ENCODE measurements around the gene HIKESHI.
"Not testable (repeated sequence)": the region's sequence is repeated elsewhere in the genome, so short reads cannot be mapped to it uniquely, and the experiment has no call there.

HIKESHI gene

DNA sequence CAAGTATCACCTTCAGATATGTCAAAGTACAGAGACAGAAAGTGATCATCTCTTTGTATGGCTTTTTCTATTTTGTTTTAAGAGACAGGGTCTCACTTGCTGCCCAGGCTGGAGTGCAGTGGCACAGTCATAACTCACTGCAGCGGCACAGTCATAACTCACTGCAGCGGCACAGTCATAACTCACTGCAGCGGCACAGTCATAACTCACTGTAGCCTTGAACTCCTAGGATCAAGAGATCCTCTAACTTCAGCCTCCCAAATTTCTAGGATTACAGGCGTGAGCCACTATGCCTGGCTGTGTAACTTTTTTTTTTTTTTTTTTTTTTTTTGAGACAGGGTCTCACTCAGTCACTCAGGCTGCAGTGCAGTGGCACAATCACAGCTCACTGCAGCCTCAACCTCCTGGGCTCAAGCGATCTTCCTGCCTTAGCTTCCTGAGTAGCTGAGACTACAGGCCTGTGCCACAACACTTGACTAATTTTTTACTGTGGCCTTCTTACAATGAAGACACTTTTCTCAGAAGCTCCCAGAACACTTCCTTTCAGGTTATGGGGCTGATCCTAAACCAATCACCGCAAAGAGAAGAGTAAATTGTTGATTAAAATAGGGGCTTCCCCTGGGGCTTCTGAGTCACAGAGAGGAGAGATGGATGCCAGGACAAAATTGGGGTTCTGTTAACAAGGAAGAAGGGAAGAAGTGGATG is 9.0 kb upstream of the HIKESHI start:
- DNase-seq (ENCODE audit: low read depth in 2 of 2) = no peak

DNA sequence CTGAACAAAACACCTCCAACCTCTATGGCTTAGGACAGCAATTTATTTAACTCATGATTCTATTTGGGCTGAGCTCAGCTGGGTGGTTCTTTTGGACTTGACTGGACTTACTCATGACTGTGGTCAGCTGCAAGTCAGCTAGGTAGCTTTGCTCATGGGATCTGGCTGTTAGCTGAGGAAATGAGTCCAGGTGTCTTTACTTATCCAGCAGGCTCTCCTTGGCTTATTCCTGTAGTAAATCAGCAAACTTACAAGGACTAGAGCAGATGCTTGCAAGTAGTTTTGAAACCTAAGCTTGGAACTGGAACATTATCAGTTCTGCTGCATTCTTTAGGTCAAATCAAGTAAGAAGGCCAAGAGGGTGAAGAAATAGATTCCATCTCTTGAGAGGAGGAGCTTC is 8.0 kb upstream of the HIKESHI start:
- DNase-seq (ENCODE audit: low read depth in 2 of 2) = no peak

- no peak for DNase-seq (ENCODE audit: low read depth in 2 of 2)
These were observed 323 bp upstream of the HIKESHI start for GRCh38 chr11:86301742-86302091.

DNA sequence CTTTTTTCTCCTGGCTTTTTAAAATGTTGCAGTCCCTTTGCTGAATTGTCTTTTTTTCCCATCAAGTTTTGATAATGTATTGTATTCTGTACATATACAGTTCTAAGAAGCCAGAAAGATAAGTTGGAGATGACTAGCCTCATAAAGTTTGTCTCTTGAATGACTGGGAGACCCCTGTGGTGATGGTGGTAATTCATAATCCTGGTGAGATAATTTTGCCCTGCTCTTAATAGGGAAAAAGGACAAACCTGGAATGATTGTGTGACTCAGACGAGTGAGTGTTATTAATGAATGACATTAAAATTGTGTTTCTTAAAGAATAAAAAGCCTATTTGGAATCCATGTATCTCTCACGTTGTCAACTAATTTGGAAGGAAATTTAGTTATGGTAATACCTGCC is 1.2 kb downstream of the HIKESHI start:
- DNase-seq (ENCODE audit: low read depth in 2 of 2) = no peak

DNA sequence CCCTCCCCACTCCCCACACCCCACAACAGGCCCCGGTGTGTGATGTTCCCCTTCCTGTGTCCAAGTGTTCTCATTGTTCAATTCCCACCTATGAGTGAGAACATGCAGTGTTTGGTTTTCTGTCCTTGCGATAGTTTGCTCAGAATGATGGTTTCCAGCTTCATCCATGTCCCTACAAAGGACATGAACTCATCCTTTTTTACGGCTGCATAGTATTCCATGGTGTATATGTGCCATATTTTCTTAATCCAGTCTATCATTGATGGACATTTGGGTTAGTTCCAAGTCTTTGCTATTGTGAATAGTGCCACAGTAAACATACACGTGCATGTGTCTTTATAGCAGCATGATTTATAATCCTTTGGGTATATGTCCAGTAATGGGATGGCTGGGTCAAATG is 6.7 kb downstream of the HIKESHI start:
- DNase-seq (ENCODE audit: low read depth in 2 of 2) = not testable (repeated sequence)

DNA sequence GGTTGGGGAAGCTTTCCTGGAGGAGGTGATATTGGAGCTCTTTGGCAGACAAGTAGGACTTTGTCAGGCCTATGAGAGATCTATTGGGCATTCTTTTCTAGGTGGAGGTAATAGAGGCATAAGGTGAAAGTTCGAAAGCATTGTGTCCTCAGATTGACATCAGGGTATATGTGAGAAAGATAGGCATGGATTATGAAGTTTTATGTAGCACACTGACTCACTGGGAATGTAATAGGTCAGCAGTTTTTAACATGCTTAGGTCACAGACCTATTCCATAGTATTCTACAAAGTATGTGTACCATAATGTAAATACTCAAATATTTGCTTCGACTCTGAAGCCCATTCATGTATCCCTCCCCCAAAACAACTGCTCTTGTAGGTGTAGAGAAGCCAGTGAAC is 11.8 kb downstream of the HIKESHI start:
- no peak for DNase-seq (ENCODE audit: low read depth in 2 of 2)

DNA sequence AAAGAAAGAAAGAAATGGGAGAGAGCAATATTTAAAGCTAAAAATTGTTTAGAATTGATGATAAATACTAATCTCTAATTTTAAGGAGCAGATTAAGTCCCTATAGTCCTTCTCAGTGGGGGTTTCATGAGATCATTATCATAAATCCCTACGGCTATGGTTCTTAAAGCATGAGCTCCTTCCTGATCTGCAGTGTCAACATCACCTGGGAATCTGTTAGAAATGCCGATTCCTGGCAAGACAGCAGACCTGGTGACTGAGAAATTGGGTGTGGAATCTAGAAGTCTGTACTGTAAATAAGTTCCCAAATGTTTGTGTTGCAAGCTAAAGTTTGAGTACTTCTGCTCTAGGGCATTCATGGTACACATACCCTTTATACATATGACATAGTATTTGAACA is 12.6 kb downstream of the HIKESHI start:
- no peak for DNase-seq (ENCODE audit: low read depth in 2 of 2)

GRCh38 chr11:86335131-86335767 is 33.2 kb downstream of the HIKESHI start:
- DNase-seq (ENCODE audit: low read depth in 2 of 2) = no peak

DNA sequence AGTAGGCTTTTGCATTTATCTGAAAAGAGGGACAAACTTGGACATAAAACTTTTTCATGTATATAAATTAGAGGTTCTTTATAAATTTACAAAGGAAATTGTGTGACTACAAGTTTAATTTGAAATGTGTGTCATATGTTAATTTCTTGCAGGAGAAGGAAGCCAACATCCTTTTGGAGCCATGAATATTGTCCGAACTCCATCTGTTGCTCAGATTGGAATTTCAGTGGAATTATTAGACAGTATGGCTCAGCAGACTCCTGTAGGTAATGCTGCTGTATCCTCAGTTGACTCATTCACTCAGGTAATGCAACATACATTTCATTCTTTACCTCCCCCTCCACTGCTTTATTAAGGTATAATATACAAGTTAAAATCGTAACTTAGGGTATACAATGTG is 35.2 kb downstream of the HIKESHI start:
- DNase-seq (ENCODE audit: low read depth in 2 of 2) = no peak

DNA sequence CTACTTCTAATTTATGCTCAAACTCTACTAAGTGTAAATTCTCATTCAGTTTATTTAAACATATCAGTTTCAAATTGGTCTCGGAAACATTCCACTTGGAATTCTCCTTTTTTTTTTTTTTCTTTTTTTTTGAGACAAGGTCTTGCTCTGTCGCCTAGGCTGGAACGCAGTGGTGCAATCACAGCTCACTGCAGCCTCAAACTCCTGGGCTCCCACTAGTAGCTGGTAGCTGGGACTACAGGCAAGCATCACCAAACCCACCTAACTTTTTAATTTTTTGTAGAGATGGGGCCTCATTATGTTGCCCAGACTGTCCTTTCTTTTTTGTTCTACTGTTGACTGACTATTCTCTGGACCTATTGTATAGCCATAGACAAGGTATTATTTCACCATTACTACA is 39.3 kb downstream of the HIKESHI start:
- DNase-seq (ENCODE audit: low read depth in 2 of 2) = no peak

GRCh38 chr11:86346513-86346912 is 44.5 kb downstream of the HIKESHI start:
- no peak for DNase-seq (ENCODE audit: low read depth in 2 of 2)

DNA sequence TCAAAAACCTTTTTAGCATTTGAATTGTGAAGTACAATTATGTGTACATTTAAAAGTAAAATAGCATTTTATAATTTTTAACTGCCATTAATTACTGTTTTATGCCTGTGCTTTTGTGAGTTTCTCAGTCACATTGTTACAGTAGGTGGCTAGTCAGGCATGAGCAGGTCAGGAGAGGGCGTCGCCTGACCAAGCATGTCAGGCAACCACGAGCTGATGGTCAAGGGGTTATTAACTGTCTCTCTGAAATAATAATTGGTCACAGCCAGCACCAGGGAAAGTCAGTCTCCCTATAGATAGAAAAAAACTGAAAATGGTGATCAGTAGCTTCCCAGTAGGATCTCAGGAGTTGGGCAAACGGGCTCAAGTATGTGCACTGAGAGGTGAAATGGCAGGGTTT is 53.2 kb downstream of the HIKESHI start:
- no peak for DNase-seq (ENCODE audit: low read depth in 2 of 2)

DNA sequence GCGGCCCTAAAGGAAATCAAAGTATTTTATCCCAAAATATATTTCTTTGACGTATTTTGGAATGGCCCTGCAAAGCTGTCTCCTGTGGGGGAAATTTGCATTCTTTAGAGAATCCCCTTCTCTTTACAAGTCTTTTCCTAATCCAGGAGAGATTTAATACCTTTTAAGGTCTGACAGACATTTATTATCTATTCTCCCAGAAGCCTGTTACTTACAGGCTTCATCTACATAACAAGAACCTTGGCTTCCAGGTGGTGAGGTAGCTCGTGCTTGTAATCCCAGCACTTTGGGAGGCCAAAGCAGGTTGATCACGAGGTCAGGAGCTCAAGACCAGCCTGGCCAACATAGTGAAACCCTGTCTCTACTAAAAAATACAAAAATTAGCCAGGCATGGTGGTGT is 55.4 kb downstream of the HIKESHI start:
- DNase-seq (ENCODE audit: low read depth in 2 of 2) = not testable (repeated sequence)

DNA sequence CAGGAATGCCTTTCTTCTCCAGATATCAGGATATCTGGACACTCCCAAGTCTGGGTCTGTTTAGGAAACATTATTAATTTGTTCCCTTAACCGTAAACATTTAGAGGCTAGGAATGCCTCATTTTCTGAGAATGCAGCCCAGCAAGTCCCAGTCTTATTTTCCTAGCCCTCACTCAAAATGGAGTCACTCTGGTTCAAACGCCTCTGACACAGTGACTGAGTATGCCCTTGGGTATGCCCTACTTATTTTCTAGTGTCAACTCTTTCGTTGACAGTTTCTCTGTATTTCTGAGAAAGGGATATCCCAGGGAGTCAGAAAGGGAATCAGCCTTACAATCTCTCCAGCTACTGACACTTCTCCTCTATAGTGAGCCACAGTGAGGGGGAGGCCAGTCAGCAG is 56.7 kb downstream of the HIKESHI start:
- no peak for DNase-seq (ENCODE audit: low read depth in 2 of 2)

DNA sequence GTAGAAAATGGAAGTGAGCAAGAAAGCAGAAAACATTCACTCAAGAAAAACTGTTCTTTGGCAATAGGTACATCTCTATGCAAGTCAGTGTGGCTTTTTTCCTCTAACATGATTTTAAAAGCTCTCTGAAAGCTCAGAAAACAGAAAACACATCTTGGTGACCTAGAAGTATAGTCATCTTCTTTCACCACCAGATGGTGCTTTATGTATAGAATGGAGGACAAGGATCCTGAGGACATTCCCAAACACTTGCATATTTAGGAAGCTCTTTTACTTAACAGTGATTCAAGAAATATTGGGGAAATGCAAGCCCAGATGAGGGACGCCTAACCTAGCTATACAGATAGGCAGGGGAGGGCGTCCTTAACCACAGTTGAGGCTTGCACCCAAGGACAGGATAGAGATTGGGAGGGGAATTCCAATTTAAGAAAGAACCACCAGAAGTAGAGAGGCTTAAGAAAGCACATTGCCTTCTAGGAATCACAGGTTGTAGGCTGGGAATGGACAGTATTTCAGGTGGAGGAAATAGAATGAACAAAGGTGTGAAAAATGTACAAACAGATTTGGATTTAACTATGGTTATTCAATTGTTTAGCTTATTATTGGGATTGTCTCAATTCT is 58.8 kb downstream of the HIKESHI start:
- no peak for DNase-seq (ENCODE audit: low read depth in 2 of 2)

DNA sequence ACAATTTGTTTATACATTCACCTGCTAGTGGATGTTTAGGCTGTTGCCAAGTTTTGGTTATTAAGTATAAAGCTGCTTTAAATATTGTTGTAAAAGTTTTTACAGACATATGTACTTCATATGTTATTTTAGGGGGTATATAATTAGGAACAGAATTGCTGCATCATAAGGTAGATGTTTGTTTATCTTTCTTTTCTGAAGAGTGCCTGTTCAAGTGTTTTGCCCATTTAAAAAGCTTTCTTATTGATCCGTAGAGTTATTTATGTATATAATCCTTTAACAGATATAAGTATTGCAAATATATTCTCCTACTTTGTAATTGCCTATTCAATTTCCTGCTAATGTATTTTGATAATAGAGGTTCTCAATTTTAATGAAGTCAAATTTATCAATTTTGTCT is 61.4 kb downstream of the HIKESHI start:
- no peak for DNase-seq (ENCODE audit: low read depth in 2 of 2)

DNA sequence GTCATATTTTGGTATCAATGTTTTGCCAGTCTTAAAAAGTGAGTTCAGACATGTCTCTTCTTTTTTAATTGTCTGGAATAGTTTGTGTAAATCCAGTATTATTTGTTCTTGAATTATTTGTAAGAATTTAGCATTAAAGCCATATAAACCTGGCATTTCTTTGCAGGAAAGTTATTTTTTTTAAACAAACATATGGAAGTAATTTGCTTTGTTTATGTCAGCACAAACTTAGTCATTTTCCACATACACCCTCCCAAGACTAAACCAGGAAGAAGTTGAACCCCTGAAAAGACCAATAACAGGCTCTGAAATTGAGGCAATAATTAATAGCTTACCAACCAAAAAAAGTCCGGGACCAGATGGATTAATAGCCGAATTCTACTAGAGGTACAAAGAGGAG is 63.5 kb downstream of the HIKESHI start:
- DNase-seq (ENCODE audit: low read depth in 2 of 2) = no peak

GRCh38 chr11:86369668-86370067 is 67.6 kb downstream of the HIKESHI start:
- no peak for DNase-seq (ENCODE audit: low read depth in 2 of 2)

DNA sequence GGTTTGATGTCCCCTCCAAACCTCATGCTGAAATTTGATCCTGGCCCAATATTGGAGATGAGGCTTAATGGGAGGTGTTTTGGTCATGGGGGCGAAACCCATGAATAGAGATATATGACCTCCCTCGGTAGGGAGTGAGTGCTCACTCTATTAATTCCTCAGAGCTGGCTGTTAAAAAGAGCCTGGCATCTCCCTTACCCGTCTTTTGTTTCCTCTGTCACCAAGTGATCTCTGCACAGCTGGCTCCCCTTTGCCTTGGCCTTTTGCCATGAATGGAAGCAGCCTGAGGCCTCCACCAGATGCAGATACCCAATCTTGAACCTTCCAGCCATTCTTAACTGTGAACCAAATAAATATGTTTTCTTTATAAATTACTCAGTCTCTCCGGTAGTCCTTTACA is 68.1 kb downstream of the HIKESHI start:
- DNase-seq (ENCODE audit: low read depth in 2 of 2) = no peak

GRCh38 chr11:86370922-86371594 is 69.0 kb downstream of the HIKESHI start:
- no peak for DNase-seq (ENCODE audit: low read depth in 2 of 2)

DNA sequence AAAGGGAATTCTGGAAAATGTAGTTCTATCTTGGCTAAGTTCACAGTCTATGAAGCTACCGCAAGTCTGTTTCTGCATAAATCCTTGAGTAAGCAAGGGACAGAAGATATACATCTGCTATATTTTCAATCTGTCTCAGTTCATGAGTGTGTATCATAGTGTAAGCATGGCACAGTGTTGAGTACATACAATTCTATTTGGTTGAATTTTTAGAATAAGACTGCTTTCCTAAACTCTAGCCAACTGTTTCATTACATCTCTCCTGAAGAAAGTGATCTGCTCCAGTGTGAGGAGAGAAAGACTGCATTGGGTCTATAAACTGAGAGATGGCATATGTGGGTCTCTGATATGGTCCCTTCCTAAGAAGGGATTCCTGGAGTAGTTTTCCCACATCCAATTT is 70.0 kb downstream of the HIKESHI start:
- no peak for DNase-seq (ENCODE audit: low read depth in 2 of 2)

DNA sequence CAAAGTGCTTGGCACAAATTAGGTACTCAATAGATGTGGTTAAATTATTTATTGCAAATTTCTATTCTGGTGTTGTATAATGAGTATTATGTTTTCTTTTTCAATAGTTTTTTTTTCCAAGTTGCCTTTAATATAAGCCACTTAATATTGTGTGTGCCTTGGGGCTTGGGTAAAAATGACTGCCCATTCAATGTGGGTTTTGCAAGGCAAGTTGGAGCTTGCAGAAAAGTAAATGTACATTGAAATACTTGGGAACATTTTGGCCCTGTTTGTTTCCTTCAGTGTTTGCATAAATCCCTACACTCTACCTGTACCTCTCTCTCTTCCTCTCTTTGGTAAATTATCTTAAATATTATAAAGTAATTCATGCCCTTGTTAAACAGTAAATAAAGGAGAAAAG is 70.5 kb downstream of the HIKESHI start:
- no peak for DNase-seq (ENCODE audit: low read depth in 2 of 2)

- no peak for DNase-seq (ENCODE audit: low read depth in 2 of 2)
These were observed 72.0 kb downstream of the HIKESHI start for GRCh38 chr11:86374069-86374468.

Measured in stimulated activated CD8-positive, alpha-beta memory T cell treated with anti-CD3 and anti-CD28 coated beads, Interleukin-15, amount 100 ng/mL, for 4 hours (primary cell).